GM21737 (cell line): ENCODE results near the gene CASK.

ENCODE experiments used
- ATAC-seq: cut with Tn5 transposase; IDR thresholded peaks from one replicate; pipeline ENCODE4 v1.9.1; 2021; ENCODE audit warnings: mild to moderate bottlenecking, moderate library complexity; ENCODE audit not compliant: unreplicated experiment

CASK gene

DNA sequence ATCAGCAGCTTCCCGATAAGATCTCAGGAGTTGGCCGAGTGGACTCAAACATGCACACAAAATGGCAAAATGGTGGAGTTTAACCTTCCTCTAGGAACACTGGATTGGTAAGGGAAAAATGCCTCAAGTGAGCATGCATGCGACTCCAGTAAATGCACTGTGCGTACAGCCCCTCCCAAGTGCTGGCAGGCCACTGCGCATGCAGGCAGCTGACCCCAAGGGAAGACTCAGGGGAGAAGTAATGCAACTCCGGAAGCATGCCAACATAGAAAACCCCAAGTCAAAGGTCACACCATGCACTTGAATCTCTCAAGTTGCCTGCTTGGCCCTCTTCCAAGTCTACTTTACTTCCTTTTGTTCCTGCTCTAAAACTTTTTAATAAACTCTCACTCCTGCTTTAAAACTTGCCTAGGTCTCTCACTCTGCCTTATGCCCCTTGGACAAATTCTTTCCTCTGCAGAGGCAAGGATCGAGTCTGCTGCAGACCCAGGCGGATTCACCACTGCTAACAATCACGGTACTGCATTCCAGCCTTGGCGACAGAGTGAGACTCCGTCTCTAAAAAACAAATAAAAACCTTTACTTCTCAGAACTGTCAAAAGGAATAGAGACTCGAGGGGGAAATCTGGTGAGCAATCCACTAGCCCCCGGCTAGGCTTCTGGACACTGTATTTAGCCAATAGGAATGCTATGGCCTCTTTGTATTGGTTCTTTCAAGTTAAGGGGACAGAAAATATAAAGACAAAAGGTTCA is 442.7 kb downstream of the CASK start:
- no peak for ATAC-seq

DNA sequence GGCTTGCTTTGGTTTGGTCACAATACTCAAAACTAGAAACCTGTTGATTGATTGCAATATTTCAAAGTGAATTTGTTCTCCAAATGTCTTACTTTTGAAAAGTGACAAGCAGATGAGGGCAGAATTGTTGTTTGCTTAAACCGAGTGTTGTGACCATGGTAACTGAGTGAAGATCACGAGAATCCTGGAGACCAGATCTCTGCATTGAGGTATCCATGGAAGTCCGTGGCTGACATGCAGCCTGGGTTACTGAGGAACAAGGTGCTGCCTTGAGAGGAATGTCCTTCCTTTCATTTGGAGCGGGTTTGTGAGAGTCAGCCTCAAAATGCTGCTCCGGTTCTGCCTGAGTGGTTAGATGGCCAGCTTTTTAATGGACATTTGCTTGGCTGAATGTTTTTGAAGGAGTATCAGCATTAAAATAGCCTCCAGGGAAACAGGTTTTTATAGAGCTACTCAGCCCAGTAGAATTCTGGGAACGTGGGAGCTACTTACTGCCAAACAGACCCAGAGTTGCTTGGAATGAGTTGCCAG is 444.9 kb downstream of the CASK start:
- ATAC-seq = no peak

DNA sequence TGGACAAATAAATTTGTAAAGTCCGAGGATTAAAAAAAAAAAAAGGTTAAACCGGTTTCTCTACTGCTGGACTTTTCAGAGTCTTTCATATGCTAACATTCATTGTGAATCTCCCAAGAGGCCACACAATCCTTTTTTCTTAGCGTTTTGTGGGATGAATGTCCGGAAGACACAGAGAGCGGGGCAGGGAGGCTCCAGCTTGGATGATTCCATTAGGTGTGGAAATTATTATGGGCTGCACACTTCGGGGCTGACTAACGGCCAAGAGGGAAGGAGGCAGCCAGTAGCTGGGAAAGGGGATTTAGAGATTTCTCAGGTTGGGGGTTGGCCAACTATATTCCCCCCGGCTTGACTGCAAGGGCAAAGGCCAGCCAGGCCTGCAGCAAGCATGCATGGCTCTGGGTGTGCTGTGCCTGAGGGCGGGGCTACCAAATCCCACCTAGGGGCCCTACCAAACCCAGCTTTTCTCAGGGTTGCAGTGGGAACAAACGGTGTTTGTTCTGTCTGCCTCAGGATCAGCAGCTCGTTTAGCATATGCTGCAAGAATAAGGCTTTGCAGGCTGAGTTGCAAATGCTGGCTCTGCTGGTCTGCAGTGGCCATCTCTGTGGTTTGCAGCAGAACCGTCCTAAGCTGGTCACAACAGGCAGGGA is 447.6 kb downstream of the CASK start:
- no peak for ATAC-seq

DNA sequence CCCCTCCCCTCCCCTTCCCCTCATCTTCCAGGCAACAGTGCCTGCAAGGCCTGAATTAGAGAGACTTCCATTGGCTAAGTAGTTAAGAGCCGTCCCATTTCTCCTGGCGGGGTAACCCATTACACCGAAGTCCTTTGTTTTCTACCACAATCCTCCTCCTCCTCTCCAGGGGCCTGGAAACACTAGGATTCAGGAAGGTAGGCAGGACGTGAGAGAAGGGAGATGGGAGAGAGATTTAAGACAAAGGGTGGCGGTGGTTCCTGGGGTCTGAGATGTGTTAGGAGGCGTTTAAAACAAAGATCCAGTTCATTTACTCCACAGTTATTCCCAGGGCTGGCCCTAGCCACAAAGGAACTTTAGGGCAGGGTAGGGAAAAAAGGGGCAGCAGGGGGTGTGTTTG is 448.2 kb downstream of the CASK start:
- ATAC-seq = no peak

DNA sequence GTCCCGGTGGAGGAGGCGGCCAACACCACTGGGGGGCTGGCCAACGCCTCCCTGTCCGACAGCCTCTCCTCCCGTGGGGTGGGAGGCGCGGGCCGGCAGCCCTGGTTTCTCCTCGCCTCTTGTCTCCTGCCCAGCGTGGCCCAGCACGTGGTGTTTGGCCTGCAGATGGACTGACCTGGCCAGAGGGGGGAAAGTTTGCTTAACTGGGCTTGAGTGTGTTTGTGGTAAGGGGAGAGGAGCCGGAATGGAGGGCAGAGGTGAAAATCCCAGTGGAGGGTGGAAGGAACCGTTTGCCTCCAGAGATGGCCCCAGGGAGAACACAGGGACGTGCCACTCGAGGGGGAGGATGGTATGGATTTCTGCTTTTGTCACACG is 448.6 kb downstream of the CASK start:
- no peak for ATAC-seq

DNA sequence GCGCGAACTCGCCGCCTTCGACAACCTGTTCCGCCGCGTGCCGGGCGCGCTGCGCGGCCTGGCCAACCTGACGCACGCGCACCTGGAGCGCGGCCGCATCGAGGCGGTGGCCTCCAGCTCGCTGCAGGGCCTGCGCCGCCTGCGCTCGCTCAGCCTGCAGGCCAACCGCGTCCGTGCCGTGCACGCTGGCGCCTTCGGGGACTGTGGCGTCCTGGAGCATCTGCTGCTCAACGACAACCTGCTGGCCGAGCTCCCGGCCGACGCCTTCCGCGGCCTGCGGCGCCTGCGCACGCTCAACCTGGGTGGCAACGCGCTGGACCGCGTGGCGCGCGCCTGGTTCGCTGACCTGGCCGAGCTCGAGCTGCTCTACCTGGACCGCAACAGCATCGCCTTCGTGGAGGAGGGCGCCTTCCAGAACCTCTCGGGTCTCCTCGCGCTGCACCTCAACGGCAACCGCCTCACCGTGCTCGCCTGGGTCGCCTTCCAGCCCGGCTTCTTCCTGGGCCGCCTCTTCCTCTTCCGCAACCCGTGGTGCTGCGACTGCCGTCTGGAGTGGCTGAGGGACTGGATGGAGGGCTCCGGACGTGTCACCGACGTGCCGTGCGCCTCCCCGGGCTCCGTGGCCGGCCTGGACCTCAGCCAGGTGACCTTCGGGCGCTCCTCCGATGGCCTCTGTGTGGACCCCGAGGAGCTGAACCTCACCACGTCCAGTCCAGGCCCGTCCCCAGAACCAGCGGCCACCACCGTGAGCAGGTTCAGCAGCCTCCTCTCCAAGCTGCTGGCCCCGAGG is 449.2 kb downstream of the CASK start:
- no peak for ATAC-seq

DNA sequence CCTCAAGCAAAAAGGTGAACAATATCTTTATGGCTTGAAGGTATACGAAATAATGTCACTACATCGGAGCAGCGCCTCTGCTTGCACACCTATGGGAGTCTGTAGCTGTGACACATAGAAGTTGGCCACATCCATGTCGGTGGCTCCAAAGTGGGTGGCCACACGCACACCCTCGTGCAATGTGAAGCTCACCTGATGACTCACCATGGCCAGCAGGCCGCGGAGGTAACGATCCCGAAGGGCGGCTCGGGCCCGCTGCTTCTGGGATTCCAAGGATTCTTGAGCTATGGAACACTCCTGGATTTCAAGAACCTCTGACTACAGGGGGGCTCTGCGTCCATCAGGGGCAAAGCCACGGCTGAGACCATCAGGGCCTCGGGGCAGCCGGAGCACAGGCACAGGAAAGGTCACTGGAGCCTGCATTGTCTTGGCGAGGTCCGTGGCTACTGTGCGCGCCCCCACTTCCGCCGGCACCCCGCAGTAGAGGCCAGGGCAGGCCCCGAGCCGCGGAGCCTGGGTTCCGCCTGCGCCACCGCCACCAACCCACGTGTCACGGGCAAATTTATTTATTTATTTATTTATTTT is 451.0 kb downstream of the CASK start:
- ATAC-seq = no peak

DNA sequence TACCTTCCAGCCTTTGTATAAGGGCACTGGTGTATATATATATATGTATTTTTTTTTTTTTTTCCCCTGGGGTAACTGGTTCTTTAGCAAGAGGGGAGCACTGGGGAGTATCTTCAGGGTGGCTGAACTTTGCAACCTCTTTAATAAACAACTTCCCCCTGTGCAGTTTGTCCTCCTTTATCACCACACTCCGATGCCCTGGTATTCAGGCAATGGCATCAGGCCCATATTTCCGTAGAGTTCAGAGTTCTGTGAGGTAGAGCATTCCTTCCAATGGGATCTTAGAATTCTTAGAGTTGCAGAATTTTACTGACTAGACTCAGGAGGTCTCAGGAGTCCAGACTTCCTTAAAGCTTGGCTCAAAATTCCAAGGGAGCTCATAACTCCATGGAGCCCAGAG is 451.6 kb downstream of the CASK start:
- ATAC-seq = no peak

DNA sequence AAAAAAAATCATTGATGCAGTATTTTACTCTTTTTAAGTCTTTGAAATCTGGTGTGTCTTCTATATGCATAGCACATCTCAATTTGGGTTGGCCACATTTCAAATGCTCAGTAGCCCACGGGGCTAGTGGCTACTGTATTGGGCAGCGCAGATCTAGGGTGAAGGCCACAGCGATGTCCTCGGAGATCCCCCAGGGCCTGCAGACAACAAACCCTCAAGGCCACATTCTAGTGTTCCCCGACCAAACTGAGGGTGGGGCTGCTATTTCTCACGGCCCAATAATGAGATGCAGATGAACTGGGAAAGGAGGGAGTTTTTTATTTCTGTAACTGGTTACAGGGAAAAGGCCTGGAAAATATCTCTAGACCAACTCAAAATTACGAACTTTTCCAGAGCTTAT is 452.6 kb downstream of the CASK start:
- ATAC-seq = no peak

DNA sequence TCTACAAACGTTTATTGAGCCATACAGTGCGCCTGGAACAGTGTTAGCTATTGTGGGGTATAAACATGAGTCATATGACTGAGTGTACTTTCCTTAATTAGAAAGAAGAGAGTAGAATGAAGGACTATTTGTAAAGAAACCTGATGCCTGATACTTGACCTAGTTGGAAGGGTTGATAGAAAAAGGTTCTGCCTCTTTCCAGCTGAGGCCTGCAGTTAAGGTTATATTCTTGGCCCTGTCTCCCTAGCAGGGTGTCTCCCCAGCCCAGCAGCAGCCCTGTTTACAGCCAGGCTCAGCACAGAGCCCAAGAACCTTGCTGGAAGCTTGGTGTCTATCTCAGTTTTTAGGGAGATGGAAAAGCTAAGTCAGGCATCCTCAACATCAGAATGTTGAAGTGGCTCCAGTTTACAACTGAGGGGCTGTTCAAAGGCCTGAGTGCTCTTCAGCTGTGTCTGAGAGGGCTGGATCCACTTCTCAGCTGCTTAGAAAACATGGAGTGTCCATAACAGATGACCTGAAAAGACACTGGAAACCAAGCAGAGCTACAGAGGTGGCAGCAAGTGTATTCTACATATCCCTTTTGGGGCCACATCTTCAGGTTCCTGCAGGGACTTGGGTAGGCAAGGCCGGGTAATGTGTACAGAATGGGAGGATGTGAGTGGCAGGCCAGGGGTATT is 454.6 kb downstream of the CASK start:
- ATAC-seq = no peak
